D721Med (cell line): Measurements from ENCODE around the gene ZFAND3.

ENCODE experiments used
- DNase-seq: peaks from one replicate; pipeline ENCODE4 v3.0.0; 2011; ENCODE audit warnings: low spot score; ENCODE audit not compliant: insufficient read length
- FAIRE-seq: peaks from 2 replicates; lab custom pipeline; 2011; peaks lifted over from hg19 to GRCh38; lab: Jason Lieb, UNC
- TF ChIP-seq, protein P1 (sequence below): IDR thresholded peaks from 2 replicates; pipeline ENCODE4 v1.5.1; 2012; ENCODE audit warnings: mild to moderate bottlenecking, control low read depth; ENCODE audit not compliant: insufficient read depth; ENCODE audit errors: missing control alignments

The ZFAND3 gene

DNA sequence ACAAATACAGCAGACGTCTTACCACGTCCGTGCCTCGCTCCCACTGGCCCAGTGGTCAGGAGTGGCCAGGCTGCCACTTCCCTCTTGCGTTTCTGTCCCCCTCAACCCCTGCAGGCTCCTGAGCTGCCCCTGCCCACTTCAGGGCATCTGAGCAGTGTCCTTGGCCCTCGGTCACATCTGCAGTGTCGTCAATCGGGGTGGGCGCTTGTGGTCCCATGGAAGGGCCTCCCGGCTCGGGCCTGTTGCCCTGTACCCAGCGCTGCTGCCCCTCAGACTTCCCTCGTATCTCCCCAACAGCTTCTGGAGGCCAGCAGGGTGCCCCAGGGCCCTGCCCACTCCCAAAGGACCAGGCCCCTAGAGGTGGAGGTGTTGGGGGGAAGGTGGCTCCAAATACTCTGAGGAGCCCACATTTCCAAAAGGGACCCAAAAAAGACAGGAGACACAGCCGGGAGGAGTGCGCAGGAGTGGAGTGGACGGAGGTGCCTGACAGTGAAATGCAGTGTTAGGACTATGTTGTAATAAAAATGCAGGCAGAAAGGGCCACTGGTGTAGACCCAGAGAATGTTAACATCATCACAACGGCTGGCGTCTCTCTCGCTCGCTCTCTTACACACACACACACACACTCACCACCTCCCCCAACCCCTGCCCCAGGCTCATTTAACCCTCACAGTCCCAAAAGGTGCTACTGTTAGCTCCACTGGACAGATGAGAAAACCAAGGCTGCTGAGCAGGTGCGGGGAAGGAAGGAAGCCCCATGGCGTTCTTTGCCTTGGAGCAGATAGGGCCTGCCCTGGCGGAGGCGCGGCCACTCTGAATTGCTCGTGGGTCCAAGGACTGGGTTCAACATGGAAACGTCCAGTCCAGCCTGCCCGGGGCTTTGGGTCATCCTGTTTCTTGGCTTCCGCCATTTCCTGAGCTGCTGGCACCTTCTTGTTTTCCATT, 343.9 kb downstream of the ZFAND3 start:
- TF ChIP-seq, protein P1, sequence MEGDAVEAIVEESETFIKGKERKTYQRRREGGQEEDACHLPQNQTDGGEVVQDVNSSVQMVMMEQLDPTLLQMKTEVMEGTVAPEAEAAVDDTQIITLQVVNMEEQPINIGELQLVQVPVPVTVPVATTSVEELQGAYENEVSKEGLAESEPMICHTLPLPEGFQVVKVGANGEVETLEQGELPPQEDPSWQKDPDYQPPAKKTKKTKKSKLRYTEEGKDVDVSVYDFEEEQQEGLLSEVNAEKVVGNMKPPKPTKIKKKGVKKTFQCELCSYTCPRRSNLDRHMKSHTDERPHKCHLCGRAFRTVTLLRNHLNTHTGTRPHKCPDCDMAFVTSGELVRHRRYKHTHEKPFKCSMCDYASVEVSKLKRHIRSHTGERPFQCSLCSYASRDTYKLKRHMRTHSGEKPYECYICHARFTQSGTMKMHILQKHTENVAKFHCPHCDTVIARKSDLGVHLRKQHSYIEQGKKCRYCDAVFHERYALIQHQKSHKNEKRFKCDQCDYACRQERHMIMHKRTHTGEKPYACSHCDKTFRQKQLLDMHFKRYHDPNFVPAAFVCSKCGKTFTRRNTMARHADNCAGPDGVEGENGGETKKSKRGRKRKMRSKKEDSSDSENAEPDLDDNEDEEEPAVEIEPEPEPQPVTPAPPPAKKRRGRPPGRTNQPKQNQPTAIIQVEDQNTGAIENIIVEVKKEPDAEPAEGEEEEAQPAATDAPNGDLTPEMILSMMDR: no peak
- FAIRE-seq (no peak), DNase-seq (no peak)

DNA sequence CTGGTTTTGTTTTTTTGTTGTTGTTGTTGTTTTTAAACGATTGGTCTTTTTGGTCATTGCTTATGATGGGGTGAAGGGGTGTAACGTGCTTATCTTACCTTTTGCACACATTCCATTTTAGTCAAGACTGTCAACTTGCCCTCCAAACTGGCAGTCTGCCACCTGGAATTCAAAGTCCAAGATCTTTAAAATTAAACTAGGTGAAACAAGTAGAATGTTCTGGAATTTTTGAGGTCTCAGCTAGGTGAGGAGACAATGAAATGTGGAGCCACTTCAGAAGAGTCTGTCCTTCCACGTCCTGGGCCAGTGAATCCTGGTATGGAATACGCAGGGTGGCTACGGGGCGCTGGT, 344.6 kb downstream of the ZFAND3 start:
- FAIRE-seq (no peak), DNase-seq (no peak)
- TF ChIP-seq, protein P1: no peak

DNA sequence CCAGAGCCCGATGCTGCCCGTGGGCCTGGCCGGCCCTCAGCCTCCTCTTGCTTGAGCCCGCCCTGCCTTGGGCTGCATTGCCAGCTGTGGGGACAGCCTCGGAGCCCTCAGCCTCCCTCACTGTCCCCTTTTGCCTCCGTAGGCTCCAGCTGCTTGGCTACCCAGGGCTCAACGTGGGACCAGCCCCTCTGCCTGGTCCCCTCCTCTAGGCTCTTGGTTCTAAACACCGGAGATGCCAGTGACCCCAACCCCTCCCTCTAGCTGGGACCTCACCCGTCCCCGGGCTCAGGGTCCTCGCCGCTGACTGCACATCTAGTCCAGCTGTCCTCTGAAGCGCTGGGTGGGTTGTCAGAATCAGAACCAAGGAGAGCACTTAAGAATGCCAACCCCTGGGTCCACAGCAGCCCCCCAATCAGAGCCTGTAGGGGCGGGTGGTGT, 345.2 kb downstream of the ZFAND3 start:
- TF ChIP-seq, protein P1: no peak
- FAIRE-seq (no peak), DNase-seq (no peak)

DNA sequence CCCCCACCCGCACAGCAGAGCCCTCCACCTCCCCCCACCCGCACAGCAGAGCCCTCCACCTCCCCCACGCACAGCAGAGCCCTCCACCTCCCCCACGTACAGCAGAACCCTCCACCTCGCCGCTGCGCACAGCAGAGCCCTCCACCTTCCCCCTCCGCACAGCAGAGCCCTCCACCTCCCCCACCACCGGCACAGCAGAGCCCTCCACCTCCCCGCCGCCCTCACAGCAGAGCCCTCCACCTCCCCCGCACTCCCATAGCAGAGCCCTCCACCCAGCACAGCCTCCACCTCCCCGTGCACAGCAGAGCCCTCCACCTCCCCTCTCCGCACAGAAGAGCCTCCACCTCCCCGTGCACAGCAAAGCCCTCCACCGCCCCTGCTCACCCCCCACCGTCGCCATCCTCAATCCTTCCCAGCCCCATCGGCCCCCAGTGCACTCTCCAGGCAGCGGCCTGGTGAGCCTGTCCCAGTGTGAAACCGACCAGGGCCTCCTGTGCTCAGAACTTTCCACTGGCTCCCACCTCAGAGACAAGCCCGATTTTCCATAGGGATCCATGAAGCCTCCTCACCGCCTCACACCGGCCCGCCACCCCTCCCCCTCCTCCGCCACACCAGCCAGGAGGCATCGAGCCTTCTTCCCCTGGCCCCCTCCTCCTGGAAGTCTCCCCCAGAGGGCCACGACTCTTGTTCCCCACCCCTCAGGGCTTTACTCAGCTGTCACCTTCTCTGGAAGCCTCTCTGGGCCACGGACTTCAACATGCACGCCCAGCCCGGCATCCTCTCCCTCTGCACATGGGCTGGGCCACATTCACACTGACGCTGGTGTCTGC, 347.1 kb downstream of the ZFAND3 start:
- TF ChIP-seq, protein P1: no peak
- no peak for FAIRE-seq

DNA sequence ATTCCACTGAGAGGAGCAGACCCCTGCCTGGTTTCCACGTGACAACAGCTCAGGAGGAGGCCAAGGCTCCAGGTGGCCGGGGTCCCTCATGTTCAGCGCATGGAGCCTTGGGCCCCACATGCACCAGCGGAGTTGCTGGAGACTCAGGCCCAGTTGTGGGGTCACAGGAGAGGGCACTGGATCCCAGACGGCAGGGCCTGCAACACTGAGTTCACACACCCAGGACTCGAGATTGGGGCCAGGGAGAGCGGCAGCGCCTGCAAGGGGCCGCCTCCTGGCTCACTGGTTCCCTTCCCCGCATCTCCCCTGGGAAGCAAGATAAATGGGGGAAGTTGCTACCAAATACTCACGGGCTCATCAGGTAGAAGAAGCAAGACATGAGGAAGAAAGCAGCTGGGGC, 348.1 kb downstream of the ZFAND3 start:
- FAIRE-seq (no peak), DNase-seq (no peak)
- TF ChIP-seq, protein P1: no peak

More for the DNA sequence above, 347.1 kb downstream of the ZFAND3 start:
- no peak for DNase-seq

DNA sequence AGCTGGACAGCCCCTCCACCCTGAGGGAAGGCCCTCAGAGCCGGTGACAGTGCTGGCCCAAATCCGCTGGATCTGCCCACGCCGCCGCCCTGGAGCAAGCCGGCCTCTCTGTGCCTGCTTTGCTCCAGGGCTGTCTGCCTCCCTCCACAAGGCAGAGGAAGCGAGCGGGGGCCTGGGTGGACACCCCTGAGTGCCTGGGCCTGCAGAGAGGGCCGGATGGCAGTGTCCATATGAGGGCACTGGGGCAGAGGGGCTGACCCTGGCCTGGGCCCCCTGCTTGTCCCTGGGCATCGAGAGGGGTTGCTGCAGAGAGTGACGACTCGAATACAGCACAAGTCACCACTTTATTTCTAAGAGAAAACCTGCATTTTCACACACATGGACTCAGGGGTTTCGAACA, 348.6 kb downstream of the ZFAND3 start:
- DNase-seq (no peak), FAIRE-seq (no peak)
- TF ChIP-seq, protein P1: no peak
